Tibial nerve (tissue), 4 donors: ENCODE results near the gene WDR83. TPM values are rescaled to one million over a fixed set of nuclear protein-coding genes. Genes with fewer than 3 reads are reported as not detected.

Experiments
- DNase-seq, 2 donors: peaks; one replicate each; pipeline ENCODE4 v3.0.0-alpha.2; 2019; ENCODE audit warnings: low spot score in 2 of 2
- H3K27ac ChIP-seq, 4 donors: fragments of 200-600 bp; sonication (generic) in 3 of 4; one replicate each; pipeline ENCODE4 v1.5.1; 2017 to 2019; ENCODE audit warnings: mild to moderate bottlenecking in 1 of 4
- H3K27me3 ChIP-seq, 2 donors: fragments of 200-600 bp; sonication (generic) in 1 of 2; one replicate each; pipeline versions ENCODE4 v1.5.1 to v1.6.0; 2017 to 2019
- H3K36me3 ChIP-seq, 3 donors: fragments of 200-600 bp; sonication (generic); one replicate each; pipeline ENCODE4 v1.5.1; 2018 to 2019
- H3K4me1 ChIP-seq, 4 donors: fragments of 200-600 bp; sonication (generic) in 3 of 4; one replicate each; pipeline ENCODE4 v1.5.1; 2017 to 2019
- H3K4me3 ChIP-seq, 4 donors: fragments of 200-600 bp; sonication (generic) in 3 of 4; one replicate each; pipeline ENCODE4 v1.5.1; 2017 to 2019; ENCODE audit warnings: mild to moderate bottlenecking in 1 of 4, moderate library complexity in 1 of 4
- H3K9me3 ChIP-seq, 4 donors: fragments of 200-600 bp; sonication (generic) in 3 of 4; one replicate each; pipeline ENCODE4 v1.5.1; 2017 to 2019
- CTCF ChIP-seq, 5 experiments: fragments of 200-600 bp in 3 of 5; fragments of 450-650 bp in 2 of 5; sonication (generic) in 3 of 5; IDR thresholded peaks; one replicate each; pipeline ENCODE4 v1.5.1; 2016 to 2019; ENCODE audit warnings: antibody characterized with exemption in 5 of 5, mild to moderate bottlenecking in 3 of 5, moderate library complexity in 2 of 5
- EP300 ChIP-seq, 2 donors: sonication (generic); formaldehyde crosslinking; IDR thresholded peaks; one replicate each; pipeline ENCODE4 v1.6.1; 2017; ENCODE audit warnings: antibody characterized with exemption in 2 of 2, mild to moderate bottlenecking in 1 of 2
- POLR2A ChIP-seq, 2 donors: fragments of 450-650 bp; IDR thresholded peaks; one replicate each; pipeline ENCODE4 v1.6.1; 2017; ENCODE audit warnings: antibody characterized with exemption in 2 of 2, mild to moderate bottlenecking in 2 of 2, moderate library complexity in 2 of 2
- WGBS, 2 donors: methylation state at CpG; one replicate each; pipeline ENCODE4 v1.1.5; 2018; 5-methylcytosine and 5-hydroxymethylcytosine counted together
- total RNA-seq, 4 donors: library from RNA; depleted of rRNA; stranded (reverse); fragments of >200 nt; gene quantifications; one replicate each; pipeline ENCODE4 v1.1.0, GENCODE V29; 2016

Gene WDR83
- total RNA-seq, 4 donors from 2014 or later: 7.9 to 19.8 (median 16.8) TPM

GRCh38 chr19:12669270-12670158, 2.9 kb downstream of the WDR83 start:
- Histone ChIP-seq H3K27me3 (no peaks in the 10 kb centered on the region), H3K27ac (peak overlapping the region; percentile 91 to 99 (median 96)), H3K4me1 (peaks cover 0 to 54% (median 33%) of the 10 kb centered on the region in 4 donors), H3K4me3 (peak overlapping the region; percentile 69 to 83 (median 74)), H3K9me3 (no peaks in the 10 kb centered on the region), H3K36me3 (peaks cover 2 to 41% (median 3%) of the 10 kb centered on the region in 3 donors)
- peak; percentile 48 to 78 for DNase-seq
- WGBS, 2 donors: 0 to 1% methylated on average over 55 to 57 of the region's 64 CpGs
- TF ChIP-seq POLR2A (IDR thresholded peaks at IDR 0.05) (peak in 1 of 2 donors; percentile 50), EP300 (IDR thresholded peaks at IDR 0.05) (peak; percentile 85), CTCF (IDR thresholded peaks at IDR 0.05) (peak in 1 of 5 experiments; percentile 19)

- peaks cover 0 to 46% (median 31%) of the 10 kb centered on the region in 4 donors for H3K4me1 ChIP-seq
- H3K27ac ChIP-seq: peak overlapping the region; percentile 91 to 99 (median 96)
- H3K36me3 ChIP-seq: peaks cover 3 to 41% (median 5%) of the 10 kb centered on the region in 3 donors
- H3K27me3 ChIP-seq: no peaks in the 10 kb centered on the region
- H3K4me3 ChIP-seq: peak overlapping the region; percentile 69 to 83 (median 74)
- no peaks in the 10 kb centered on the region for H3K9me3 ChIP-seq
- DNase-seq: no peak
- 37 to 39% methylated on average over 26 of the region's 26 CpGs for WGBS, 2 donors
- TF ChIP-seq EP300 (IDR thresholded peaks at IDR 0.05) (no peak), POLR2A (IDR thresholded peaks at IDR 0.05) (no peak), CTCF (IDR thresholded peaks at IDR 0.05) (no peak)
These were observed 3.7 kb downstream of the WDR83 start for GRCh38 chr19:12670159-12670928.

GRCh38 chr19:12672744-12673143, 6.1 kb downstream of the WDR83 start:
- 80 to 87% methylated on average over 8 to 10 of the region's 10 CpGs for WGBS, 2 donors
- Histone ChIP-seq H3K27ac (no peak overlapping the region), H3K4me3 (no peak overlapping the region), H3K9me3 (no peaks in the 10 kb centered on the region), H3K27me3 (no peaks in the 10 kb centered on the region), H3K4me1 (peaks cover 0 to 34% (median 20%) of the 10 kb centered on the region in 4 donors), H3K36me3 (peaks cover 9 to 64% (median 10%) of the 10 kb centered on the region in 3 donors)
- TF ChIP-seq CTCF (IDR thresholded peaks at IDR 0.05) (no peak), POLR2A (IDR thresholded peaks at IDR 0.05) (no peak), EP300 (IDR thresholded peaks at IDR 0.05) (no peak)
- DNase-seq: no peak

GRCh38 chr19:12675399-12675798, 8.8 kb downstream of the WDR83 start:
- DNase-seq: no peak
- Histone ChIP-seq H3K27me3 (no peaks in the 10 kb centered on the region), H3K9me3 (no peaks in the 10 kb centered on the region), H3K36me3 (peaks cover 10 to 87% (median 10%) of the 10 kb centered on the region in 3 donors), H3K27ac (no peak overlapping the region), H3K4me1 (peaks cover 0 to 30% (median 8%) of the 10 kb centered on the region in 4 donors), H3K4me3 (no peak overlapping the region)
- TF ChIP-seq CTCF (IDR thresholded peaks at IDR 0.05): no peak
- TF ChIP-seq EP300 (IDR thresholded peaks at IDR 0.05): no peak
- no peak for TF ChIP-seq POLR2A (IDR thresholded peaks at IDR 0.05)
- WGBS, 2 donors: 85 to 90% methylated on average over 6 to 10 of the region's 10 CpGs
